Upper lobe of right lung (tissue), 1 donor: ENCODE data around the gene SHC1. TPM values are rescaled to one million over a fixed set of nuclear protein-coding genes. Genes with fewer than 3 reads are reported as not detected.

ENCODE experiments used
- ATAC-seq: fragments of 200-7000 bp; cut with Tn5 transposase; one replicate; pipeline ENCODE4 v1.9.1; 2020; ENCODE audit warnings: mild to moderate bottlenecking, moderate library complexity
- DNase-seq: peaks from one replicate; pipeline ENCODE4 v3.0.0-alpha.2; 2020
- H3K27ac ChIP-seq: fragments of 200-600 bp; one replicate; pipeline ENCODE4 v1.8.0; 2022
- H3K27me3 ChIP-seq: fragments of 200-600 bp; one replicate; pipeline ENCODE4 v1.8.0; 2022; ENCODE audit warnings: mild to moderate bottlenecking
- H3K36me3 ChIP-seq: fragments of 200-600 bp; one replicate; pipeline ENCODE4 v1.8.0; 2022
- H3K4me1 ChIP-seq: fragments of 200-600 bp; one replicate; pipeline ENCODE4 v1.8.0; 2022
- H3K4me3 ChIP-seq: fragments of 200-600 bp; one replicate; pipeline ENCODE4 v1.8.0; 2022; ENCODE audit warnings: mild to moderate bottlenecking
- H3K9me3 ChIP-seq: fragments of 200-600 bp; one replicate; pipeline ENCODE4 v1.8.0; 2022
- CTCF ChIP-seq: fragments of 200-600 bp; IDR thresholded peaks from one replicate; pipeline ENCODE4 v1.8.0; 2022; ENCODE audit warnings: antibody characterized with exemption
- intact Hi-C: fragments of 100-400 bp; cut with DNase I; formaldehyde crosslinking; loops from one replicate; pipeline ENCODE4 v1.11.0; 2022
- total RNA-seq: library from RNA; stranded (reverse); fragmentation: NEBNext Ultra II Directional; extraction: Animal tissue kit (Norgen Biotek cat#: 25700); gene quantifications from one replicate; pipeline ENCODE4 v1.2.1, GENCODE V29; 2021
- donor health status: DM: no; HTN: yes; CAD: no; lungs with severe emphysema.

Gene SHC1
- total RNA-seq, 1 donor from 2014 or later, result 120 TPM

- ATAC-seq, result no peak
- H3K36me3 ChIP-seq, result peaks cover 41% of the 10 kb centered on the region
- intact Hi-C loops, result no loop called here
These were observed 591 bp downstream of the SHC1 start for GRCh38 chr1:154969860-154970452.

GRCh38 chr1:154969246-154969645 is 1.3 kb downstream of the SHC1 start:
- Histone ChIP-seq H3K27ac (peak overlapping the region; percentile 93), H3K36me3 (peaks cover 47% of the 10 kb centered on the region), H3K27me3 (no peaks in the 10 kb centered on the region), H3K4me3 (peak overlapping the region; percentile 63), H3K4me1 (peaks cover 48% of the 10 kb centered on the region), H3K9me3 (no peaks in the 10 kb centered on the region)
- ATAC-seq (no peak), DNase-seq (no peak)
- TF ChIP-seq CTCF, result no peak
- intact Hi-C loops, result no loop called here

More at GRCh38 chr1:154969860-154970452, 591 bp downstream of the SHC1 start:
- H3K27ac ChIP-seq, result peak overlapping the region; percentile 93
- H3K4me3 ChIP-seq, result peak overlapping the region; percentile 63
- peaks cover 48% of the 10 kb centered on the region for H3K4me1 ChIP-seq
- TF ChIP-seq CTCF, result no peak
- H3K27me3 ChIP-seq, result no peaks in the 10 kb centered on the region
- no peak for DNase-seq
- no peaks in the 10 kb centered on the region for H3K9me3 ChIP-seq

GRCh38 chr1:154968731-154969130 is 1.8 kb downstream of the SHC1 start:
- peaks cover 48% of the 10 kb centered on the region for H3K4me1 ChIP-seq
- no peak for TF ChIP-seq CTCF
- H3K9me3 ChIP-seq, result no peaks in the 10 kb centered on the region
- ATAC-seq (no peak), DNase-seq (no peak)
- H3K4me3 ChIP-seq, result peak overlapping the region; percentile 63
- peak overlapping the region; percentile 93 for H3K27ac ChIP-seq
- peaks cover 51% of the 10 kb centered on the region for H3K36me3 ChIP-seq
- intact Hi-C loops, result no loop called here
- no peaks in the 10 kb centered on the region for H3K27me3 ChIP-seq

GRCh38 chr1:154967331-154967950 is 3.1 kb downstream of the SHC1 start:
- no peak for DNase-seq
- no peak for TF ChIP-seq CTCF
- no peaks in the 10 kb centered on the region for H3K9me3 ChIP-seq
- peaks cover 57% of the 10 kb centered on the region for H3K36me3 ChIP-seq
- ATAC-seq, result no peak
- H3K27ac ChIP-seq, result peak overlapping the region; percentile 93
- H3K4me1 ChIP-seq, result peaks cover 46% of the 10 kb centered on the region
- intact Hi-C loops, result no loop called here
- no peaks in the 10 kb centered on the region for H3K27me3 ChIP-seq
- no peak overlapping the region for H3K4me3 ChIP-seq

- intact Hi-C loops, result no loop called here
- TF ChIP-seq CTCF, result no peak
- no peak for DNase-seq
- Histone ChIP-seq H3K27ac (no peak overlapping the region), H3K36me3 (peaks cover 57% of the 10 kb centered on the region), H3K4me3 (no peak overlapping the region), H3K27me3 (no peaks in the 10 kb centered on the region), H3K4me1 (peaks cover 35% of the 10 kb centered on the region), H3K9me3 (no peaks in the 10 kb centered on the region)
- ATAC-seq, result no peak
These were observed 4.4 kb downstream of the SHC1 start for GRCh38 chr1:154966111-154966510.
